Lower leg skin (tissue), 4 donors: ENCODE measurements around the gene ZFHX3. TPM values are rescaled to one million over a fixed set of nuclear protein-coding genes. Genes with fewer than 3 reads are reported as not detected.

ENCODE experiments used
- DNase-seq, 2 donors: peaks; one replicate each; pipeline ENCODE4 v3.0.0-alpha.2; 2019; ENCODE audit warnings: low spot score in 2 of 2
- H3K4me3 ChIP-seq: fragments of 200-600 bp; sonication (generic); 2 replicates; pipeline ENCODE4 v1.5.1; 2017; ENCODE audit warnings: mild to moderate bottlenecking, low read depth; ENCODE audit not compliant: poor library complexity, severe bottlenecking
- CTCF ChIP-seq, 3 donors: fragments of 450-650 bp; IDR thresholded peaks; one replicate each; pipeline ENCODE4 v1.5.1; 2016; ENCODE audit warnings: antibody characterized with exemption in 3 of 3, mild to moderate bottlenecking in 3 of 3, moderate library complexity in 2 of 3
- POLR2A ChIP-seq, 2 donors: fragments of 450-650 bp; IDR thresholded peaks; one replicate each; pipeline ENCODE4 v1.6.1; 2016 to 2017; ENCODE audit warnings: antibody characterized with exemption in 2 of 2, mild to moderate bottlenecking in 1 of 2, moderate library complexity in 1 of 2
- WGBS, 2 donors: methylation state at CpG; one replicate each; pipeline ENCODE4 v1.1.5; 2018; 5-methylcytosine and 5-hydroxymethylcytosine counted together
- intact Hi-C: fragments of 100-400 bp; cut with DNase I; formaldehyde crosslinking; loops from one replicate; pipeline ENCODE4 v1.15.0; 2023; ENCODE audit warnings: low total_unique reads
- total RNA-seq, 4 donors: library from RNA; depleted of rRNA; stranded (reverse); fragments of >200 nt; gene quantifications; one replicate each; pipeline ENCODE4 v1.1.0, GENCODE V29; 2016

The ZFHX3 gene
- total RNA-seq, 4 donors from 2014 or later, result 3.4 to 14.9 (median 10.0) TPM

DNA sequence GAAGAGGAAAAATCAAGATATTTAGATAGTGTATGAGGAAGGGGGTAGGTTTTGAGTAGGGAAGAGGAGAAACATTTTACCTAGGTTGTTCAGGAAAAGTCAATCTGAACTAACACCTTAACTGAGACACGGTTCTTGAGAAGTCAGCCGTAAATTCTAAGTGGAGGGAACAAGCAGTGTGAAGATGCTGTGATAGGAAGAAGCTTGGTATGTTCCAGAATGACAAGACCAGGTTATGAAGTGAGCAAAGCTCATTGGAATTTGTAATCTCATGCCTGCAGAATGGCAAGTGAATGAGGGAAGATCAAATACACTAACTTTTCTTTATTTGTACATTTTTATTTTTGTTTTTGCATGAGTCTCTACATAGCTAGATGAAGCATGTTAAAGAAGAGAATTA, 307.6 kb downstream of the ZFHX3 start:
- no peak overlapping the region for H3K4me3 ChIP-seq
- intact Hi-C loops, result no loop called here
- no peak for TF ChIP-seq CTCF (IDR thresholded peaks at IDR 0.05)
- TF ChIP-seq POLR2A (IDR thresholded peaks at IDR 0.05), result no peak
- WGBS, 2 donors, result 64 to 76% methylated on average over 2 of the region's 2 CpGs
- no peak for DNase-seq

DNA sequence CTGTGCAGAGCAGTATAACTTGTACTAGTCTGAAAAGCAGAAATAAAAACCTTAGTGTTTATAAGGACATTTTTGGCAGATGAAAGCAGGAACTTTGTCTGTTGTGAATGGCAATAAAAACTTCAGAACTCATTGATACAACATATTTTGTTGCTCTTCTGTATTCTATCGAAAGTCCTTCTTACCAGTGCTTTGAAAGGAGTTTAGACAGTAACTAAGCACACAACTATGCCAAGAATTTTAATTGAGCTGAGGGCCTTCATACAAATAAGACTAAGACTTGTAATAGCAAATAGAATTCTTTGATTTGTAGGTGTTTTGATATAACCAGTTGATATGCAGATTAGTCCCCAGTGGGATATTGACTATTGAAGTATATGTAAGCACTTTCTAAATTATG, 308.4 kb downstream of the ZFHX3 start:
- no peak for DNase-seq
- TF ChIP-seq CTCF (IDR thresholded peaks at IDR 0.05), result no peak
- no peak for TF ChIP-seq POLR2A (IDR thresholded peaks at IDR 0.05)
- 36 to 42% methylated on average over 1 of the region's 1 CpG for WGBS, 2 donors
- intact Hi-C loops, result no loop called here
- no peak overlapping the region for H3K4me3 ChIP-seq

DNA sequence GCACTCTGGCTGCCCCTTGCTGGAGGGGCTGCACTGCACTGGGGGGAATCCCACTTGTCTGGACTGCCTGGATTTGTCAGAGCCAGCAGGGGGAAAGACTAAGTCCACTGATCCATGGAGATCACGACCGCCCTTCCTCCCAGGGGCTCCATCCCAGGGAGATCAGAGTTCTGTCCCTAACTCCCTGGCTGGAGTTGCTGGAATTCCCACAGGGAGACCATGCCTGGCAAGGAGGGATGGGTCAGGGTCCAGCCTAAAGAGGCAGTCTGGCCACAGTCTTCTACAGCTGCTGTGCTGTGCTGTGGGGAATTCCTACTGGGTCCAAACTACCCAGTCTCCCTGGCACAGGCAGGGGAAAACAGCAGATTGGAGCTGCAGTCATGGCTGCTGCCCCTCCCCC, 311.9 kb downstream of the ZFHX3 start:
- no peak overlapping the region for H3K4me3 ChIP-seq
- DNase-seq, result no peak
- intact Hi-C loops, result no loop called here
- TF ChIP-seq POLR2A (IDR thresholded peaks at IDR 0.05) (no peak), CTCF (IDR thresholded peaks at IDR 0.05) (no peak)
- WGBS, 2 donors, result 95% methylated on average over 2 of the region's 2 CpGs; no CpG with 5 or more reads in 1 of the 2 donors
